ENCODE data around the gene APOL4.
"Not testable (repeated sequence)": the region's sequence is repeated elsewhere in the genome, so short reads cannot be mapped to it uniquely, and the experiment has no call there.

Gene APOL4, protein sequence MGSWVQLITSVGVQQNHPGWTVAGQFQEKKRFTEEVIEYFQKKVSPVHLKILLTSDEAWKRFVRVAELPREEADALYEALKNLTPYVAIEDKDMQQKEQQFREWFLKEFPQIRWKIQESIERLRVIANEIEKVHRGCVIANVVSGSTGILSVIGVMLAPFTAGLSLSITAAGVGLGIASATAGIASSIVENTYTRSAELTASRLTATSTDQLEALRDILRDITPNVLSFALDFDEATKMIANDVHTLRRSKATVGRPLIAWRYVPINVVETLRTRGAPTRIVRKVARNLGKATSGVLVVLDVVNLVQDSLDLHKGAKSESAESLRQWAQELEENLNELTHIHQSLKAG

GRCh38 chr22:36201630-36202319 is at the start of gene APOL4:
Gene APOL4 (minus strand): TSS chr22:36201809. CDS start chr22:36201734, 75 bp downstream.
- no peak for DNase-seq (ENCODE audit: low read depth)
- H3K4me3 ChIP-seq (ENCODE audit: low read depth, low read length) = no peak within 1 kb of the TSS
- TF ChIP-seq CTCF (conservative IDR thresholded peaks at IDR 0.05; ENCODE audit: low read depth, low read length) = no peak

- not testable (repeated sequence) for H3K4me3 ChIP-seq (ENCODE audit: low read depth, low read length)
Observed at GRCh38 chr22:36250292-36250960, 48.8 kb upstream of the APOL4 start.

DNA sequence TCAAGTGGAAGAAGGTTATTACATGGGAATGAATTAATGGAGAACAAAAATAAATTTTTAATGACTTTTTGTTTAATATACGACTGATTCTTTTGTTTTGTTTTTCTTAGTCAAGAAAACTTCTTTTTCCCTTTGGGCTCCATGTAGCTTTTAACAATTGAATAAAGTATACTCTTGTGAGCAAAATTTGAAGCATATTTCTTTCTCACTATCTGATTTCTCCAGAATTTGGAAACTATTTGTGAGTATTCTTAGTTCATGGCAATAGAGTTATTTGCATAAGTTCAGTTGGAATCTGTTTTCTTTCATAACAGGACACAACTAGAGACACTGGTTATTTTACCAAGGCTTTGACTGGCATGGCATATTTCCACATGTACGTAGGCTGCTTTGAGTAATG is 47.6 kb upstream of the APOL4 start:
- TF ChIP-seq CTCF (conservative IDR thresholded peaks at IDR 0.05; ENCODE audit: low read depth, low read length) = no peak
- no peak overlapping the region for H3K4me3 ChIP-seq (ENCODE audit: low read depth, low read length)
- no peak for DNase-seq (ENCODE audit: low read depth)

More at GRCh38 chr22:36250292-36250960, 48.8 kb upstream of the APOL4 start:
- DNase-seq (ENCODE audit: low read depth) = not testable (repeated sequence)

- no peak overlapping the region for H3K4me3 ChIP-seq (ENCODE audit: low read depth, low read length)
- no peak for TF ChIP-seq CTCF (conservative IDR thresholded peaks at IDR 0.05; ENCODE audit: low read depth, low read length)
- DNase-seq (ENCODE audit: low read depth) = no peak
Observed at GRCh38 chr22:36247955-36248354, 46.3 kb upstream of the APOL4 start.

GRCh38 chr22:36246718-36247117 is 45.1 kb upstream of the APOL4 start:
- no peak for DNase-seq (ENCODE audit: low read depth)
- no peak overlapping the region for H3K4me3 ChIP-seq (ENCODE audit: low read depth, low read length)
- no peak for TF ChIP-seq CTCF (conservative IDR thresholded peaks at IDR 0.05; ENCODE audit: low read depth, low read length)

DNA sequence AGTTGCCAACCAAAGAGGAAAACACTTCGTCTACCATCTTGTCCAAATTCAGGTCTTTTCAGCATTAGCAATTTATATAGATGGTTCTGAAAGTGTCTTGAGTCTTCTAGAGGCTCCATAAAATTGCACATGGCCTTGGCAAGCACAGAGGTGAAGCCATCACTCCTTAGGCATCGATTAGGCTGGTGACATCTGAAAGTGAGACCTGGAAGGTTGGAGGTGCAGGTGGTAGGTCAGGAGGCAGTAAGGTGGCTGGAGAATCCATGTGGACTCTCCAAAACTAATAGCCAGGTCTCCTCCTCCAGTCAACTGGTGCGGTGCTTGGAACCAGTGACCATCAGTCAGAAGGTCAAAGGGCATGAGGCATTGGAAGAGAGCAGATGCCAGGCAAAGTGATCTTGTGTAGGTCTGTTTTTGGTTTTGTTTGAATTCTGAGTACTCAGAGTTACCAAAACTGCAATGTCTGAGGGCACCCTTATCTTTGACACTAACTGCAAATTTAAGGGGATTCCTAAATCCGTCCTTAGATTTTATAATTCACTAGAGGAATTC is 44.3 kb upstream of the APOL4 start:
- no peak for TF ChIP-seq CTCF (conservative IDR thresholded peaks at IDR 0.05; ENCODE audit: low read depth, low read length)
- no peak for DNase-seq (ENCODE audit: low read depth)
- H3K4me3 ChIP-seq (ENCODE audit: low read depth, low read length) = no peak overlapping the region
